NCI-H128 (cell line): ENCODE data around the gene PBX3.

Source experiments
- DNase-seq: peaks from one replicate; lab custom pipeline; 2025; ENCODE audit not compliant: unreplicated experiment; lab: John Stamatoyannopoulos, UW

PBX3 gene

DNA sequence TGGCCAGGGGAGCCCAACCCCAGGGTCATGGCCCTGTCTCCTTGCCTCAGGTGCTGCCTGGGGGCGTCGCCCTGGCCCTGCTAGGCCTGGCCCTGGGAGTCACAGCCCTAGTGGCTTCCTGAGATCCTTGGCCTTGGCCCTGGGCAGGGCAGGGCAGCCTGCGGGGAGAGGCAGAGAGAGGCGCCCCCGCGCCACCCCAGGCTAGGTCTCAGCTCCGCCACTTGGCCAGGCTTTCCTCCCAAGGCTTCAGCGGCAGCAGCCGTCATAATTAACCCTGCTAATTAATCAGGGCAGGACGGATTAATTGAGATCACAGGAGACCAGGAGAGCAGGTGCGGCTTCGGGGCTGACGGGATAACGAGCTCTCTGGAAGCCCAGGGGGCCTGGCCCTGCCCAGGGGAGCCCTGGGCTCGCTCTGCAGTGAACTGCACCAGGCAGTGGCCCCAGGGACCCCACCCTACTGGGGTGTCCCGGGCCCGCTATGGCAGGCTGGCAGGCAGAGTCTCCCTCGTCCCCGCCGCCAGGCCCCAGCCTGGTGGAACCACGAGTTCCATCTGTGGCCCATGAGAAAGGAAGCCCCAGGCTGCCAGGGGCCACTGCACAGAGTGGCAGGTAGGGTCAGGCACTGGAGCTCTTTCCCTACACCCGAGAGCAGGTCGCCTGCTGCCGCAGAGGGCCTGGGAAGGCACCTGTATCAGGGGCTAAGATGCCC is 269.6 kb downstream of the PBX3 start:
- DNase-seq: no peak
